Adrenal gland (tissue), 5 donors: ENCODE data around the gene SRA1.

Experiments used
- POLR2A ChIP-seq, 2 donors: fragments of 450-650 bp; IDR thresholded peaks; one replicate each; pipeline ENCODE4 v1.6.1; 2017; ENCODE audit warnings: antibody characterized with exemption in 2 of 2, mild to moderate bottlenecking in 2 of 2, moderate library complexity in 1 of 2
- TF ChIP-seq, protein P1 (sequence below), 6 experiments: fragments of 450-650 bp in 4 of 6; fragments of 200-600 bp in 2 of 6; sonication (generic) in 1 of 6; IDR thresholded peaks; 1 replicate in 5 of 6; 2 replicates in 1 of 6; pipeline versions ENCODE4 v1.5.1 to v1.8.0; 2016 to 2021; ENCODE audit warnings: antibody characterized with exemption in 6 of 6, mild to moderate bottlenecking in 2 of 6, moderate library complexity in 1 of 6
- donor health status: DM: no; HTN: no; CAD: no.

DNA sequence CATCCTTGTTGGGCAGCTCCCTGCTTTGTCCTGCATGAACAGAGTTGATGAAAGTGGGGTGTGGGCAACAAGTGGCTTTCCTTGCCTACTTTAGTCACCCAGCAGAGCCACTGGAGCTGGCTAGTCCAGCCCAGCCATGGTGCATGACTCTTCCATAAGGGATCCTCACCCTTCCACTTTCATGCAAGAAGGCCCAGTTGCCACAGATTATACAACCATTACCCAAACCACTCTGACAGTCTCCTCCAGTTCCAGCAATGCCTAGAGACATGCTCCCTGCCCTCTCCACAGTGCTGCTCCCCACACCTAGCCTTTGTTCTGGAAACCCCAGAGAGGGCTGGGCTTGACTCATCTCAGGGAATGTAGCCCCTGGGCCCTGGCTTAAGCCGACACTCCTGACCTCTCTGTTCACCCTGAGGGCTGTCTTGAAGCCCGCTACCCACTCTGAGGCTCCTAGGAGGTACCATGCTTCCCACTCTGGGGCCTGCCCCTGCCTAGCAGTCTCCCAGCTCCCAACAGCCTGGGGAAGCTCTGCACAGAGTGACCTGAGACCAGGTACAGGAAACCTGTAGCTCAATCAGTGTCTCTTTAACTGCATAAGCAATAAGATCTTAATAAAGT is 11.3 kb upstream of the SRA1 start:
- TF ChIP-seq POLR2A (IDR thresholded peaks at IDR 0.05): no peak
- TF ChIP-seq, protein P1, sequence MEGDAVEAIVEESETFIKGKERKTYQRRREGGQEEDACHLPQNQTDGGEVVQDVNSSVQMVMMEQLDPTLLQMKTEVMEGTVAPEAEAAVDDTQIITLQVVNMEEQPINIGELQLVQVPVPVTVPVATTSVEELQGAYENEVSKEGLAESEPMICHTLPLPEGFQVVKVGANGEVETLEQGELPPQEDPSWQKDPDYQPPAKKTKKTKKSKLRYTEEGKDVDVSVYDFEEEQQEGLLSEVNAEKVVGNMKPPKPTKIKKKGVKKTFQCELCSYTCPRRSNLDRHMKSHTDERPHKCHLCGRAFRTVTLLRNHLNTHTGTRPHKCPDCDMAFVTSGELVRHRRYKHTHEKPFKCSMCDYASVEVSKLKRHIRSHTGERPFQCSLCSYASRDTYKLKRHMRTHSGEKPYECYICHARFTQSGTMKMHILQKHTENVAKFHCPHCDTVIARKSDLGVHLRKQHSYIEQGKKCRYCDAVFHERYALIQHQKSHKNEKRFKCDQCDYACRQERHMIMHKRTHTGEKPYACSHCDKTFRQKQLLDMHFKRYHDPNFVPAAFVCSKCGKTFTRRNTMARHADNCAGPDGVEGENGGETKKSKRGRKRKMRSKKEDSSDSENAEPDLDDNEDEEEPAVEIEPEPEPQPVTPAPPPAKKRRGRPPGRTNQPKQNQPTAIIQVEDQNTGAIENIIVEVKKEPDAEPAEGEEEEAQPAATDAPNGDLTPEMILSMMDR (IDR thresholded peaks at IDR 0.05): no peak
